HCT116 (cell line): Measurements from ENCODE around the gene ATG14. TPM values are rescaled to one million over a fixed set of nuclear protein-coding genes. Genes with fewer than 3 reads are reported as not detected.

Experiments
- ATAC-seq: fragments of 200-7000 bp; cut with Tn5 transposase; 2 replicates; pipeline ENCODE4 v1.9.1; 2020; ENCODE audit warnings: mild to moderate bottlenecking, moderate library complexity
- BruUV-seq: library from RNA; stranded (reverse); fragments of 400-500 nt; replicated peaks from 2 replicates; lab custom pipeline; 2021; lab: Mats Ljungman, UMichigan
- CTCF ChIA-PET: fragments of 300-600 bp; sonication (Branson Sonifier 250); formaldehyde crosslinking; loops from one replicate; lab custom pipeline; 2021; ENCODE audit warnings: antibody characterized with exemption; lab: Charles Lee
- POLR2A ChIA-PET: fragments of 300-600, 350-600 bp; sonication (Branson Sonifier 250); formaldehyde crosslinking; loops from one replicate; lab custom pipeline; 2021; ENCODE audit warnings: antibody characterized with exemption; lab: Charles Lee
- RAD21 ChIA-PET, 2 experiments: fragments of 300-600 bp; sonication (Branson Sonifier 250); formaldehyde crosslinking; loops; one replicate each; lab custom pipeline; 2023; ENCODE audit warnings: low total read pairs in 2 of 2; ENCODE audit not compliant: uncharacterized antibody in 2 of 2, unreplicated experiment in 2 of 2, low non-redundant PET in 1 of 2; lab: Charles Lee
- DNase-seq: peaks from one replicate; pipeline ENCODE4 v3.0.0-alpha.2; 2010; ENCODE audit warnings: low read depth, low spot score
- H2AFZ ChIP-seq: fragments of 200-600 bp; shearing (Covaris generic), sonication (generic); 2 replicates; pipeline ENCODE4 v1.6.1; 2017; ENCODE audit warnings: low read depth, mixed run types, mixed read lengths, antibody characterized with exemption, low read length; ENCODE audit not compliant: poor library complexity, severe bottlenecking
- H3K27ac ChIP-seq: 2 replicates; pipeline ENCODE4 v1.5.1; 2012; ENCODE audit warnings: low read depth, low read length
- H3K27me3 ChIP-seq: fragments of 200-600 bp; sonication (generic); 2 replicates; pipeline ENCODE4 v1.6.1; 2016; ENCODE audit warnings: mixed run types, low read length, mixed read lengths; ENCODE audit not compliant: insufficient read depth
- H3K36me3 ChIP-seq, 2 experiments: fragments of 200-500 bp in 1 of 2; fragments of 200-600 bp in 1 of 2; sonication (Bioruptor generic) in 1 of 2; sonication (generic) in 1 of 2; 2 replicates each; pipeline versions ENCODE4 v1.5.1 to v1.6.1; 2014 to 2016; ENCODE audit warnings: low read length in 2 of 2, inconsistent platforms in 1 of 2, mixed read lengths in 1 of 2, mixed run types in 1 of 2; ENCODE audit not compliant: insufficient read depth in 2 of 2, control insufficient read depth in 1 of 2
- H3K4me1 ChIP-seq, 2 experiments: fragments of 200-600 bp in 1 of 2; sonication (generic) in 1 of 2; 2 replicates each; pipeline versions ENCODE4 v1.5.1 to v1.6.1; 2012 to 2017; ENCODE audit warnings: low read length in 2 of 2, inconsistent platforms in 1 of 2, mild to moderate bottlenecking in 1 of 2, mixed read lengths in 1 of 2, mixed run types in 1 of 2, moderate library complexity in 1 of 2; ENCODE audit not compliant: insufficient read depth in 2 of 2, control insufficient read depth in 1 of 2
- H3K4me2 ChIP-seq: fragments of 200-600 bp; sonication (generic); 2 replicates; pipeline ENCODE4 v1.6.1; 2017; ENCODE audit warnings: mixed run types, low read length, mixed read lengths
- H3K4me3 ChIP-seq, 2 experiments: fragments of 200-600 bp in 1 of 2; sonication (generic) in 1 of 2; replicated peaks in 1 of 2; 2 replicates each; pipeline ENCODE4 v1.5.1; 2011 to 2016; ENCODE audit warnings: low read length in 2 of 2, control low read depth in 1 of 2, low read depth in 1 of 2, mild to moderate bottlenecking in 1 of 2, mixed read lengths in 1 of 2, mixed run types in 1 of 2
- H3K79me2 ChIP-seq: fragments of 200-600 bp; sonication (generic); 2 replicates; pipeline ENCODE4 v1.6.1; 2017; ENCODE audit warnings: mild to moderate bottlenecking, mixed run types, low read length, moderate library complexity, mixed read lengths; ENCODE audit not compliant: insufficient read depth
- H3K9ac ChIP-seq: fragments of 200-600 bp; sonication (generic); 2 replicates; pipeline ENCODE4 v1.6.1; 2016; ENCODE audit warnings: low read length, mixed read lengths
- H3K9me2 ChIP-seq: fragments of 200-600 bp; sonication (generic), shearing (Covaris generic); 2 replicates; pipeline ENCODE4 v1.6.1; 2017; ENCODE audit warnings: mixed run types, mild to moderate bottlenecking, moderate library complexity; ENCODE audit not compliant: insufficient read depth
- H3K9me3 ChIP-seq, 2 experiments: fragments of 200-500 bp in 1 of 2; fragments of 200-600 bp in 1 of 2; sonication (Bioruptor generic) in 1 of 2; sonication (generic) in 1 of 2; 2 replicates each; pipeline ENCODE4 v1.6.1; 2014 to 2017; ENCODE audit warnings: low read length in 2 of 2, mixed read lengths in 2 of 2, inconsistent platforms in 1 of 2, low read depth in 1 of 2, mild to moderate bottlenecking in 1 of 2, mixed run types in 1 of 2, moderate library complexity in 1 of 2; ENCODE audit not compliant: control insufficient read depth in 1 of 2, insufficient read depth in 1 of 2
- H4K20me1 ChIP-seq: fragments of 200-600 bp; sonication (generic), shearing (Covaris generic); 2 replicates; pipeline ENCODE4 v1.6.1; 2017; ENCODE audit warnings: mixed run types, mild to moderate bottlenecking, moderate library complexity; ENCODE audit not compliant: insufficient read depth
- CBX3 ChIP-seq: IDR thresholded peaks from 2 replicates; pipeline ENCODE4 v1.6.1; 2012; ENCODE audit warnings: low read depth
- CEBPB ChIP-seq: IDR thresholded peaks from 2 replicates; pipeline ENCODE4 v1.6.1; 2012; ENCODE audit warnings: low read depth
- CTCF ChIP-seq, 3 experiments: fragments of 200-600 bp in 1 of 3; sonication (generic) in 1 of 3; IDR thresholded peaks in 2 of 3; conservative IDR thresholded peaks in 1 of 3; 2 replicates each; pipeline ENCODE4 v1.5.1; 2012 to 2017; ENCODE audit warnings: low read depth in 2 of 3, low read length in 2 of 3, antibody characterized with exemption in 1 of 3, borderline replicate concordance in 1 of 3, control low read depth in 1 of 3, mild to moderate bottlenecking in 1 of 3, mixed read lengths in 1 of 3, mixed run types in 1 of 3, moderate library complexity in 1 of 3; ENCODE audit not compliant: insufficient read depth in 1 of 3
- EGR1 ChIP-seq: IDR thresholded peaks from 2 replicates; pipeline ENCODE4 v1.6.1; 2012; ENCODE audit warnings: low read depth
- ELF1 ChIP-seq: IDR thresholded peaks from 2 replicates; pipeline ENCODE4 v1.6.1; 2012; ENCODE audit warnings: low read depth, borderline replicate concordance
- EZH2 ChIP-seq: fragments of 200-600 bp; sonication (generic); IDR thresholded peaks from 2 replicates; pipeline ENCODE4 v1.6.1; 2017; ENCODE audit warnings: antibody characterized with exemption, mixed run types
- EZH2phosphoT487 ChIP-seq: fragments of 200-600 bp; IDR thresholded peaks from 2 replicates; pipeline ENCODE4 v1.6.1; 2018; ENCODE audit warnings: antibody characterized with exemption, borderline replicate concordance
- FOSL1 ChIP-seq: IDR thresholded peaks from 2 replicates; pipeline ENCODE4 v1.6.1; 2012; ENCODE audit warnings: low read depth
- JUND ChIP-seq: IDR thresholded peaks from 2 replicates; pipeline ENCODE4 v1.6.1; 2012
- POLR2AphosphoS5 ChIP-seq: IDR thresholded peaks from 2 replicates; pipeline ENCODE4 v1.6.1; 2011; ENCODE audit warnings: mild to moderate bottlenecking, low read depth, low read length, moderate library complexity
- RAD21 ChIP-seq: IDR thresholded peaks from 2 replicates; pipeline ENCODE4 v1.6.1; 2012; ENCODE audit warnings: low read depth, mild to moderate bottlenecking
- REST ChIP-seq: IDR thresholded peaks from 2 replicates; pipeline ENCODE4 v1.6.1; 2012; ENCODE audit warnings: low read depth
- SP1 ChIP-seq: IDR thresholded peaks from 2 replicates; pipeline ENCODE4 v1.6.1; 2012; ENCODE audit warnings: low read depth
- SRF ChIP-seq: IDR thresholded peaks from 2 replicates; pipeline ENCODE4 v1.6.1; 2012; ENCODE audit warnings: low read depth
- TCF7L2 ChIP-seq: IDR thresholded peaks from 2 replicates; pipeline ENCODE4 v1.7.0; 2011; ENCODE audit warnings: borderline replicate concordance, inconsistent platforms; ENCODE audit not compliant: insufficient read depth, insufficient read length; ENCODE audit errors: extremely low read depth
- ZFX ChIP-seq: fragments of 450-650 bp; IDR thresholded peaks from 2 replicates; pipeline ENCODE4 v1.6.1; 2017
- ZNF274 ChIP-seq: fragments of 200-500 bp; sonication (Bioruptor generic); IDR thresholded peaks from 2 replicates; pipeline ENCODE4 v1.6.1; 2014; ENCODE audit warnings: mild to moderate bottlenecking, low read depth, low read length, inconsistent platforms
- intact Hi-C: fragments of 100-400 bp; cut with micrococcal nuclease; formaldehyde crosslinking; loops from 2 replicates; pipeline ENCODE4 v1.10.0; 2022
- total RNA-seq: library from RNA; stranded (reverse); gene quantifications from one replicate; pipeline ENCODE4 v1.2.1, GENCODE V29; 2021; ENCODE audit not compliant: unreplicated experiment
- TF ChIP-seq, protein P1 (sequence below): IDR thresholded peaks from 2 replicates; pipeline ENCODE4 v1.6.1; 2011; ENCODE audit warnings: mild to moderate bottlenecking, low read length, moderate library complexity; ENCODE audit not compliant: insufficient replicate concordance; ENCODE audit errors: extremely low read depth
- TF ChIP-seq, protein P2 (sequence below): IDR thresholded peaks from 2 replicates; pipeline ENCODE4 v1.6.1; 2012

The ATG14 gene
- total RNA-seq, 1 experiment from 2014 or later, result 9.9 TPM

DNA sequence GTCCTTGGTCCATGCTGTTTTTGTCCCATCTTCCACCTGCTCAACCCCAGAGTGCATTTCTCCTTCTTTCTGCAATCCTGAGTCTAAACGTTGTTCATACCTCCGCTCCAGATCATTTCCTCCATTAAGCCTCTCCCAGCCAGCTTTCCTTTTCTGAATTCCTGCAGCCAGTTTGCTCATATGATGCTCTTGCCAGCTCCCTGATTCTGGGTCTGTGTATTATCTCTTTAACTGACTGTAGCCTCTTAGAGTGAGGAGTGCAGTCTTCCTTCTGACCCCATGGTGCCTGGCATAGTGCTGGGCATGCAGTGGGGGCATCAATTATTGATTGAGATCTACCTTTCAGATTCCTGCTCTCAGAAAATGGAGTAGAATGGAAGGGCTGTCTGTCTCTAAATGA is 40.3 kb upstream of the ATG14 start:
- TF ChIP-seq CTCF (IDR thresholded peaks at IDR 0.05 in 2 of 3, conservative IDR thresholded peaks at IDR 0.05 in 1 of 3; ENCODE audit: borderline replicate concordance in 1 of 3, insufficient read depth in 1 of 3, low read depth in 2 of 3, low read length in 2 of 3) (no peak), ZFX (no peak), ELF1 (no peak), REST (no peak), JUND (no peak), EZH2phosphoT487 (no peak), FOSL1 (no peak), SP1 (no peak), RAD21 (no peak), EGR1 (no peak), CBX3 (no peak), ZNF274 (no peak), CEBPB (no peak), TCF7L2 (no peak), SRF (no peak), EZH2 (no peak), POLR2AphosphoS5 (no peak)
- TF ChIP-seq, protein P1, sequence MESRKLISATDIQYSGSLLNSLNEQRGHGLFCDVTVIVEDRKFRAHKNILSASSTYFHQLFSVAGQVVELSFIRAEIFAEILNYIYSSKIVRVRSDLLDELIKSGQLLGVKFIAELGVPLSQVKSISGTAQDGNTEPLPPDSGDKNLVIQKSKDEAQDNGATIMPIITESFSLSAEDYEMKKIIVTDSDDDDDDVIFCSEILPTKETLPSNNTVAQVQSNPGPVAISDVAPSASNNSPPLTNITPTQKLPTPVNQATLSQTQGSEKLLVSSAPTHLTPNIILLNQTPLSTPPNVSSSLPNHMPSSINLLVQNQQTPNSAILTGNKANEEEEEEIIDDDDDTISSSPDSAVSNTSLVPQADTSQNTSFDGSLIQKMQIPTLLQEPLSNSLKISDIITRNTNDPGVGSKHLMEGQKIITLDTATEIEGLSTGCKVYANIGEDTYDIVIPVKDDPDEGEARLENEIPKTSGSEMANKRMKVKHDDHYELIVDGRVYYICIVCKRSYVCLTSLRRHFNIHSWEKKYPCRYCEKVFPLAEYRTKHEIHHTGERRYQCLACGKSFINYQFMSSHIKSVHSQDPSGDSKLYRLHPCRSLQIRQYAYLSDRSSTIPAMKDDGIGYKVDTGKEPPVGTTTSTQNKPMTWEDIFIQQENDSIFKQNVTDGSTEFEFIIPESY, result no peak
- TF ChIP-seq, protein P2, sequence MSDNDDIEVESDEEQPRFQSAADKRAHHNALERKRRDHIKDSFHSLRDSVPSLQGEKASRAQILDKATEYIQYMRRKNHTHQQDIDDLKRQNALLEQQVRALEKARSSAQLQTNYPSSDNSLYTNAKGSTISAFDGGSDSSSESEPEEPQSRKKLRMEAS, result no peak
- ATAC-seq, result no peak
- RAD21 ChIA-PET, result no interaction called here
- no peaks in the 10 kb centered on the region for H3K9me3 ChIP-seq
- intact Hi-C loops, result no loop called here
- no peaks in the 10 kb centered on the region for H3K9me2 ChIP-seq
- BruUV-seq, result no TSS peak
- H2AFZ ChIP-seq, result no peak overlapping the region
- POLR2A ChIA-PET, result no interaction called here
- H3K27me3 ChIP-seq, result no peaks in the 10 kb centered on the region
- no peaks in the 10 kb centered on the region for H4K20me1 ChIP-seq
- no peak overlapping the region for H3K4me3 ChIP-seq
- H3K79me2 ChIP-seq, result no peaks in the 10 kb centered on the region
- H3K9ac ChIP-seq, result no peak overlapping the region
- no peak for DNase-seq
- no peak overlapping the region for H3K4me2 ChIP-seq
- H3K4me1 ChIP-seq, result peaks cover 57 to 79% of the 10 kb centered on the region in 2 experiments
- H3K36me3 ChIP-seq, result no peaks in the 10 kb centered on the region
- CTCF ChIA-PET, result no interaction called here
- no peak overlapping the region for H3K27ac ChIP-seq
